HEK293 (cell line): ENCODE results near the gene CACNA1H.

ENCODE experiments used
- CTCF ChIA-PET: fragments of 350-600 bp; formaldehyde crosslinking; extraction: SDS; loops from one replicate; lab custom pipeline; 2021; ENCODE audit warnings: antibody characterized with exemption; lab: Yijun Ruan, JAX
- POLR2A ChIA-PET: fragments of 300-600 bp; formaldehyde crosslinking; extraction: SDS; loops from one replicate; lab custom pipeline; 2020; ENCODE audit warnings: antibody characterized with exemption, inconsistent platforms; lab: Yijun Ruan, JAX
- H3K27ac ChIP-seq: fragments of 200-500 bp; sonication (Bioruptor generic); 2 replicates; pipeline ENCODE4 v1.5.1; 2014; ENCODE audit warnings: low read depth, low read length, control low read depth, inconsistent platforms; ENCODE audit errors: extremely low read depth
- H3K36me3 ChIP-seq, 2 experiments: fragments of 200-500 bp in 1 of 2; sonication (Bioruptor generic) in 1 of 2; 1 replicate in 1 of 2; 2 replicates in 1 of 2; pipeline ENCODE4 v1.5.1; 2014 to 2017; ENCODE audit warnings: inconsistent platforms in 2 of 2, low read length in 2 of 2; ENCODE audit not compliant: control insufficient read depth in 2 of 2, insufficient read depth in 1 of 2
- H3K4me1 ChIP-seq: fragments of 200-500 bp; sonication (Bioruptor generic); 2 replicates; pipeline ENCODE4 v1.5.1; 2014; ENCODE audit warnings: mild to moderate bottlenecking, low read length, inconsistent platforms; ENCODE audit not compliant: control insufficient read depth, insufficient read depth
- H3K4me3 ChIP-seq: 2 replicates; pipeline ENCODE4 v1.5.1; 2011; ENCODE audit warnings: low read depth, mild to moderate bottlenecking, control low read depth, low read length, moderate library complexity
- H3K9me3 ChIP-seq: fragments of 200-500 bp; sonication (Bioruptor generic); 2 replicates; pipeline ENCODE4 v1.5.1; 2014; ENCODE audit warnings: low read depth, low read length, inconsistent platforms; ENCODE audit not compliant: control insufficient read depth, insufficient read depth
- BCL11B ChIP-seq: fragments of 450-650 bp; formaldehyde crosslinking; IDR thresholded peaks from 2 replicates; pipeline ENCODE4 v1.5.1; 2016; ENCODE audit warnings: low read depth, missing biosample characterization, missing genetic modification characterization
- GLIS1 ChIP-seq: fragments of 450-650 bp; formaldehyde crosslinking; IDR thresholded peaks from 2 replicates; pipeline ENCODE4 v1.5.1; 2016; ENCODE audit warnings: missing biosample characterization, missing genetic modification characterization
- GLIS2 ChIP-seq: fragments of 450-650 bp; formaldehyde crosslinking; IDR thresholded peaks from 2 replicates; pipeline ENCODE4 v1.5.1; 2016; ENCODE audit warnings: missing biosample characterization, missing genetic modification characterization
- HOXD13 ChIP-seq: sonication (generic); formaldehyde crosslinking; IDR thresholded peaks from 2 replicates; pipeline ENCODE4 v1.8.0; 2022; ENCODE audit warnings: missing genetic modification reagents, borderline replicate concordance
- KLF1 ChIP-seq: fragments of 450-650 bp; formaldehyde crosslinking; IDR thresholded peaks from 2 replicates; pipeline ENCODE4 v1.5.1; 2016; ENCODE audit warnings: missing biosample characterization, missing genetic modification characterization
- ZIC2 ChIP-seq: fragments of 450-650 bp; formaldehyde crosslinking; IDR thresholded peaks from 2 replicates; pipeline ENCODE4 v1.5.1; 2016; ENCODE audit warnings: missing biosample characterization, missing genetic modification characterization
- ZNF155 ChIP-seq: fragments of 450-650 bp; formaldehyde crosslinking; IDR thresholded peaks from 2 replicates; pipeline ENCODE4 v1.5.1; 2016; ENCODE audit warnings: missing biosample characterization, missing genetic modification characterization
- ZNF157 ChIP-seq: fragments of 450-650 bp; formaldehyde crosslinking; IDR thresholded peaks from 2 replicates; pipeline ENCODE4 v1.5.1; 2016; ENCODE audit warnings: missing biosample characterization, missing genetic modification characterization
- ZNF23 ChIP-seq: fragments of 450-650 bp; formaldehyde crosslinking; IDR thresholded peaks from 2 replicates; pipeline ENCODE4 v1.5.1; 2016; ENCODE audit warnings: missing biosample characterization, missing genetic modification characterization, borderline replicate concordance
- ZNF266 ChIP-seq: fragments of 450-650 bp; formaldehyde crosslinking; IDR thresholded peaks from 2 replicates; pipeline ENCODE4 v1.5.1; 2016; ENCODE audit warnings: missing biosample characterization, missing genetic modification characterization, low read depth
- ZNF350 ChIP-seq: fragments of 450-650 bp; formaldehyde crosslinking; IDR thresholded peaks from 2 replicates; pipeline ENCODE4 v1.5.0; 2017; ENCODE audit warnings: missing biosample characterization, mild to moderate bottlenecking, missing genetic modification characterization
- ZNF366 ChIP-seq: fragments of 450-650 bp; formaldehyde crosslinking; conservative IDR thresholded peaks from 2 replicates; pipeline ENCODE4 v1.5.1; 2016; ENCODE audit warnings: missing biosample characterization, missing genetic modification characterization
- ZNF514 ChIP-seq: fragments of 450-650 bp; formaldehyde crosslinking; IDR thresholded peaks from 2 replicates; pipeline ENCODE4 v1.5.1; 2016; ENCODE audit warnings: missing biosample characterization, missing genetic modification characterization
- ZNF518A ChIP-seq: fragments of 450-650 bp; formaldehyde crosslinking; conservative IDR thresholded peaks from 2 replicates; pipeline ENCODE4 v1.5.1; 2016; ENCODE audit warnings: low read depth, missing biosample characterization, missing genetic modification characterization
- ZNF561 ChIP-seq: fragments of 450-650 bp; IDR thresholded peaks from 2 replicates; pipeline ENCODE4 v1.5.1; 2018; ENCODE audit warnings: missing biosample characterization, missing genetic modification characterization, borderline replicate concordance
- ZNF623 ChIP-seq: fragments of 450-650 bp; formaldehyde crosslinking; IDR thresholded peaks from 2 replicates; pipeline ENCODE4 v1.5.1; 2016; ENCODE audit warnings: missing biosample characterization, missing genetic modification characterization
- ZNF660 ChIP-seq: fragments of 450-650 bp; IDR thresholded peaks from 2 replicates; pipeline ENCODE4 v1.5.1; 2018; ENCODE audit warnings: missing biosample characterization, mild to moderate bottlenecking, missing genetic modification characterization
- ZNF791 ChIP-seq: fragments of 450-650 bp; formaldehyde crosslinking; IDR thresholded peaks from 2 replicates; pipeline ENCODE4 v1.5.1; 2016; ENCODE audit warnings: missing biosample characterization, missing genetic modification characterization
- ZNF830 ChIP-seq: fragments of 450-650 bp; IDR thresholded peaks from 2 replicates; pipeline ENCODE4 v1.5.0; 2018; ENCODE audit warnings: missing biosample characterization, missing genetic modification characterization, low read depth, mild to moderate bottlenecking, moderate library complexity
- ZNF837 ChIP-seq: fragments of 450-650 bp; formaldehyde crosslinking; IDR thresholded peaks from 2 replicates; pipeline ENCODE4 v1.5.1; 2016; ENCODE audit warnings: missing biosample characterization, missing genetic modification characterization
- TF ChIP-seq, protein P1 (sequence below): fragments of 450-650 bp; formaldehyde crosslinking; IDR thresholded peaks from 2 replicates; pipeline ENCODE4 v1.5.1; 2016; ENCODE audit warnings: missing biosample characterization, missing genetic modification characterization
- TF ChIP-seq, protein P2 (sequence below): fragments of 450-650 bp; formaldehyde crosslinking; IDR thresholded peaks from 2 replicates; pipeline ENCODE4 v1.5.1; 2017; ENCODE audit warnings: missing biosample characterization, missing genetic modification characterization

The CACNA1H gene

GRCh38 chr16:1197237-1197866 is 44.4 kb downstream of the CACNA1H start (continued):
- TF ChIP-seq, protein P1, sequence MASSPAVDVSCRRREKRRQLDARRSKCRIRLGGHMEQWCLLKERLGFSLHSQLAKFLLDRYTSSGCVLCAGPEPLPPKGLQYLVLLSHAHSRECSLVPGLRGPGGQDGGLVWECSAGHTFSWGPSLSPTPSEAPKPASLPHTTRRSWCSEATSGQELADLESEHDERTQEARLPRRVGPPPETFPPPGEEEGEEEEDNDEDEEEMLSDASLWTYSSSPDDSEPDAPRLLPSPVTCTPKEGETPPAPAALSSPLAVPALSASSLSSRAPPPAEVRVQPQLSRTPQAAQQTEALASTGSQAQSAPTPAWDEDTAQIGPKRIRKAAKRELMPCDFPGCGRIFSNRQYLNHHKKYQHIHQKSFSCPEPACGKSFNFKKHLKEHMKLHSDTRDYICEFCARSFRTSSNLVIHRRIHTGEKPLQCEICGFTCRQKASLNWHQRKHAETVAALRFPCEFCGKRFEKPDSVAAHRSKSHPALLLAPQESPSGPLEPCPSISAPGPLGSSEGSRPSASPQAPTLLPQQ (tag by site-specific recombination), result peak; percentile 92
- TF ChIP-seq ZNF623 (no peak), ZNF155 (tag by site-specific recombination) (no peak), KLF1 (tag by site-specific recombination) (peak; percentile 36; the same call in 1 of the 2 replicates), ZNF830 (tag by site-specific recombination) (no peak), ZNF366 (tag by site-specific recombination) (no peak), ZNF561 (tag by site-specific recombination) (0 out of 2 replicates have a peak, but pooled peaks have one; percentile 34), ZNF350 (tag by site-specific recombination) (no peak), ZNF266 (tag by site-specific recombination) (no peak)
- TF ChIP-seq, all 188 proteins: peak for 21

DNA sequence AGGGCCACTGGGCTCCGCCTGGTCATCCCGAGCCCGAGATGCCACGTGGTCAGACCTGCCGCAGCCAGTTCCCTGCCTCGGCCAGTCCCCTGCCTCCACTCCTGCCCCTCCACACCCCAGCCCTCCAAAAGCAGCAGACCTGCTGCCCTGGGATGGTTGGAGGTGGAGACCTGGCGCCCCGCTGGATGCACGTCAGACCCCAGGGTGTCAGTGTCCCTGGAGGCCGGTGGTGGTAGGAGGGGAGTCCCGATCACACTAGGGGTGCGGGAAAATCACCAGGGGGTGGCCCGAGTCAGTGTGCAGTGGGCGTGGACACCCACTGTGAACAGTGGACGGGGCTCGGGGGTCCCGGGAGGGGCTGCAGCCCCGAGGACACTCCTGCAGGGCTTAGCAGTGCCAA is 45.3 kb downstream of the CACNA1H start:
- Histone ChIP-seq H3K36me3 (no peaks in the 10 kb centered on the region), H3K4me1 (peaks cover 3% of the 10 kb centered on the region; the same call in 1 of the 2 replicates)
- CTCF ChIA-PET, result no interaction called here
- TF ChIP-seq ZIC2 (tag by site-specific recombination) (peak; percentile 87), ZNF23 (tag by site-specific recombination) (no peak), ZNF514 (tag by site-specific recombination) (no peak), ZNF157 (no peak), ZNF366 (tag by site-specific recombination) (no peak), HOXD13 (CRISPR knock-in tag) (no peak), GLIS2 (tag by site-specific recombination) (peak; percentile 62), BCL11B (tag by site-specific recombination) (peak; percentile 25; the same call in 1 of the 2 replicates), ZNF518A (tag by site-specific recombination) (no peak), ZNF791 (tag by site-specific recombination) (no peak), ZNF837 (tag by site-specific recombination) (no peak), GLIS1 (tag by site-specific recombination) (peak; percentile 82), ZNF660 (tag by site-specific recombination) (no peak)
- TF ChIP-seq, protein P2, sequence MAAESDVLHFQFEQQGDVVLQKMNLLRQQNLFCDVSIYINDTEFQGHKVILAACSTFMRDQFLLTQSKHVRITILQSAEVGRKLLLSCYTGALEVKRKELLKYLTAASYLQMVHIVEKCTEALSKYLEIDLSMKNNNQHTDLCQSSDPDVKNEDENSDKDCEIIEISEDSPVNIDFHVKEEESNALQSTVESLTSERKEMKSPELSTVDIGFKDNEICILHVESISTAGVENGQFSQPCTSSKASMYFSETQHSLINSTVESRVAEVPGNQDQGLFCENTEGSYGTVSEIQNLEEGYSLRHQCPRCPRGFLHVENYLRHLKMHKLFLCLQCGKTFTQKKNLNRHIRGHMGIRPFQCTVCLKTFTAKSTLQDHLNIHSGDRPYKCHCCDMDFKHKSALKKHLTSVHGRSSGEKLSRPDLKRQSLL (tag by site-specific recombination), result no peak
- TF ChIP-seq, all 188 proteins: peak for 4
- POLR2A ChIA-PET, result no interaction called here
- H3K27ac ChIP-seq, result no peak overlapping the region
- H3K4me3 ChIP-seq, result no peak overlapping the region
- H3K9me3 ChIP-seq, result no peaks in the 10 kb centered on the region
